HG02973 (cell line): Measurements from ENCODE around the gene F9.
"Not testable (repeated sequence)": the region's sequence is repeated elsewhere in the genome, so short reads cannot be mapped to it uniquely, and the experiment has no call there.

Source experiments
- ATAC-seq: cut with Tn5 transposase; IDR thresholded peaks from one replicate; pipeline ENCODE4 v1.9.1; 2021; ENCODE audit warnings: moderate library complexity; ENCODE audit not compliant: unreplicated experiment

The F9 gene

GRCh38 chrX:139530550-139530949 lies at the start of gene F9:
Gene F9, plus strand, starts transcription at chrX:139530739. Its CDS starts 26 bp downstream, at chrX:139530765.
- ATAC-seq = no peak

DNA sequence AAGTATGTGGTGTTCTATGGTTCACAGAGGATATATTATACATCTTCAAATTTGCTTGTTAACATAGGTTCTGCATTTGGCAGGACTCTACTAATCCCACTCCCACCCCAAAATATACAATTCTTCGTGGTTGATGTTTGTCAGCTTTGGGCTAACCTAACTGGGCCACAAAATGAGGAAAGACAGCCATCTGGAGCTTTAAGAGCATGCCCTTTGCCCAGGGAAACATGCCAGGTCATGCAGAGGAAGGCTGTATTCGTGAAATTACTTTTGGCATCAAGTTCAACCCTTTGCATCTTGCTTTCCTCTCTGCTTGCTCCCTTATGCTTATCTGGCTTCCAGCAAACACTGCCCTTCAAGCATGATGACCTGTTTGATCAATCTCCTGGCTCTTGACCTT lies 46.8 kb upstream of the F9 start:
- no peak for ATAC-seq

DNA sequence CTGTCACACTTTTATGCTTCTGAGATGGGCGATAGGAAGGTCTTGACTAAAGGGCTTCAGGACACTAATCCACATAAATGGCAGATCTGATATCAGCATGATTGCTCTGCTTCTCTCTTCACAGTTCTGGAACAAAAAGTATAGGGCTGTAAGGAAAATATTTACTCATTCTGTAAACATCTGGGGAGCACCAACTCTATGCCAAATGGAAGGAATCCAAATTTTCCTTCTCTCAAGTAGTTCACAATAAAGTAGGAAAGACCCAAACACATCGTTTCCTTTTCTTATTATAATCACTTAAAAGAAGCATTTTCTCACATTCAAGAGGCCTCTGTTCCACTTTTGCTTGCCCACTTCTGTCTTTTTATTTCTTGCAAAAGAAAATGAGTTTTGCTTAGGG lies 45.9 kb upstream of the F9 start:
- no peak for ATAC-seq

GRCh38 chrX:139495324-139495723 lies 35.2 kb upstream of the F9 start:
- no peak for ATAC-seq

GRCh38 chrX:139506333-139506732 lies 24.2 kb upstream of the F9 start:
- no peak for ATAC-seq

- no peak for ATAC-seq
Observed at GRCh38 chrX:139508099-139508498, 22.4 kb upstream of the F9 start.

DNA sequence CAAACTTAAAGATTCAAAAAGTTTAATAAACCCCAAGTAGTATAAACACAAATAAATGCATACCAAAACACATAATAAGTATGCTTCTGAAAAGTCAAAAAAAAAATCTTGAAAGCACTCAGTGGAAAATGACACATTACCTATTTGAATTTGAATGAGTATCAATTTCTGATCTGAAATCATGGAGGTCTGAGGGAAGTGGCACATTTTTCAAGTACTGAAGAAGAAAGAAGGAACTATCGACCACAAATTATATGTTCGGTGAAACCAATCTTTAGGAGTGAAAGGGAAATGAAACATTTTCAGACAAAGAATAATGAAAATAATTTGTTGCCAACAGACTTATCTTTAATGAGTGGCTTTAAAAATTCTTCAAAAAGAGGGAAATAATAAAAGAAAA lies 12.1 kb upstream of the F9 start:
- no peak for ATAC-seq

- not testable (repeated sequence) for ATAC-seq
Observed at GRCh38 chrX:139528829-139529228, 1.7 kb upstream of the F9 start.

DNA sequence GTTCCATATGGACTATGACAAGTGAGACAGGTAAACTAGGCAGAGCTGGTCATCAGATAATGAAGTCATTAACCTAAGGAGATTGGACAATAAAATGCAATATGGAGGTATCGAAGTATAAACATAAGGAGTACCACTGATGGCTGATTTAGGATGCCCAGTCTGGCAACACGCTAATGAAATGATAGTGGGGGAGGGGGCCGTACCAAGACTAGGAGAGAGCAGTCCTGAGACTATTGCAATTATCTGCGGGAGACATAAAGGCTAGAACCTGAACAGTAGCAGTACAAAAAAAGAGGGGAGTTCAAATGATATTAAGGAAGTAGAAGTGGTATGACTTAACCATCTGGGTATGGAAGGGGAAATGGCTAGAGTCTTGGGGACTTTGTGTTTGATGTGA lies 2.3 kb downstream of the F9 start:
- ATAC-seq = no peak

GRCh38 chrX:139533444-139533843 lies 2.9 kb downstream of the F9 start:
- no peak for ATAC-seq

- ATAC-seq = peak; percentile 92
Observed at GRCh38 chrX:139538907-139539790, 8.6 kb downstream of the F9 start.

- no peak for ATAC-seq
Observed at GRCh38 chrX:139542652-139543051, 12.1 kb downstream of the F9 start.

DNA sequence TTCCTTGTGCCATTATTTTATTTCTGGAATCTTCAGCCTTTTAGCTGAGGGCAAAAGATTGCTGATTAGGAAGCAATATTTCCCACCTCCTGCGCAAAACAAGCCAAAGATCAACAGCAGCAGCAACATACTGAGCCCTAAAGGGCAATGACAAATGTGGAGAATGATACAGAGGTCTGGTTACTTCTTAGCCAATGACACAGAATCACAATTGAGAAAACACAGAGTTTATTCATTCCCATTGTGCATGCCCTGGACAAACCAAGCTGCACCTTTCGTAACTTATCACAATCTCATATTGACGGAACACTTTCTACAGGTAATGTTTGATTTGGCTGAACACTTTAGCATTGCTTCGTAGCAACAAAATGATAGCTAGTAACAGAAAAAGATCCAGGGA lies 13.4 kb downstream of the F9 start:
- no peak for ATAC-seq

GRCh38 chrX:139544591-139544990 lies 14.1 kb downstream of the F9 start:
- ATAC-seq = no peak

GRCh38 chrX:139554376-139554775 lies 23.8 kb downstream of the F9 start:
- peak; percentile 33 for ATAC-seq

DNA sequence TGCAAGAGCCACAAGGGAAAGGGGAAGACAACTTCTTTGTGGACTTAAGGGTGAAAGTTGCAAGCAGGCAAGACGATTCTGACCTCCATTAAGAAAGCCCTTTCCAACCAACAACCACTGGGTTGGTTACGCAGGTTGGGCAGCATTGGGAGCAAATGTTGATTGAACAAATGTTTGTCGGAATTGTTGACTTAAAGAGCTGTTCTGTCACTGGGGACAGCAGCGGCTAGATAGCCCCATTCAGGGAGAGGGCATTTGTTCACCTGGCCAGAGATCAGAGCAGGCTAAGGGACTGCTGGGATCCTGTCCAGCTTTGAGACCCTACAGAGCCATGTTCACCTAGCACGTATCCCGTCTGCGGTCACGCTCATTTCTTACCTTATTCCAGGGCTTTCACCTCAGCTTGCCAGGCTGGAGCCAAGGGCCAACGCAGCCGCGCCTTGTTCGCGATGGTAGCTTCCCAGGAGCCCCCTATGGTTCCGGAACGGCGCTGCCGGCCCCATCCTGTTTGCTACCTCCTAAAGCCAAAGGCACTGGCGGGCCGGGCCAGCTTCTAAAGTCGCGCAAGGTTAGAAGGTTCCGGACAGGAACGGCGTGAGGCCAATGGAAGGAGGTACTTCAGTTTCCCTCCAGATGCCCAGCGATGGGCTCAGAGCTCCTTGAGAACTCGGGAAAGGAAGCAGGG lies 24.6 kb downstream of the F9 start:
- ATAC-seq = no peak

GRCh38 chrX:139559383-139560042 lies 29.0 kb downstream of the F9 start:
- ATAC-seq = peak; percentile 59

- no peak for ATAC-seq
Observed at GRCh38 chrX:139560221-139560620, 29.7 kb downstream of the F9 start.

- no peak for ATAC-seq
Observed at GRCh38 chrX:139563251-139563650, 32.7 kb downstream of the F9 start.

- no peak for ATAC-seq
Observed at GRCh38 chrX:139566981-139567380, 36.4 kb downstream of the F9 start.

DNA sequence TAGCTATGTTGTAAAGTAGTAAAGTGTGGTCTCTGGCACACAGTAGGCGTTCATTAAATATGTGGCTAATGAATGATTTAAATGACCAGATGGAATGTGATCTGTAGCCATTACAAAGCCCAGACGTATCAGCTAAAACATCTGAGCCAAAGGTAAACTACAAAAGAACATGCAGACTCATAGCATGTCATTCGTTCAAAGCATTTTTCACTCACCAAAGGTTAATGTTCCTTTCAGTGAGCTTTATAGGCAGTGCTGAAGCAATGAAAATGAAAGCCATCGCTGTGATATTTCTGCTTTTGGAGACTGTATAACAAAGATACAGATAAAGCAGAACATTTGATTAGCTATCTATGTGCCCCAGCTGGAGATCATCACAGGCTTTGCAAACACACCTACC lies 50.5 kb downstream of the F9 start:
- ATAC-seq = no peak

DNA sequence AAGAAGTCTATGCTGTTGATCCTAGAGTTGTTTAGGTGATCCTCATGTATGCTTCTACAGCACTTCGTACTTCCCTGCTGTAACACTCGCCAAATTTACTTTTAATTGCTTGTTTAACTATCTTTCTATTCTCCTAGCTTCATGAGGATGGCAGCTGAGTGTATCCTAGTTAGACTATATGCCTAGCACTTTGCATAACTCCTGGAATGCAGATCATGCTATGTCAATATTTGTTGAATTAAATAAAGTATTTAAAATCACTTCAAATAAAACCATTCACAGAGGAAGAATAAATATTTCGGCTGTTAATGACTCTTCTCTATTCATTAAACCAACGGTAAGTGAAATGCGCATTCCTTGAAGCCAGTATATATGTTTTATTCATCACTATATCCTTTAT lies 55.1 kb downstream of the F9 start:
- no peak for ATAC-seq
